H1 (cell line): ENCODE results near the gene PARD3. TPM values are rescaled to one million over a fixed set of nuclear protein-coding genes. Genes with fewer than 3 reads are reported as not detected.

Experiments
- CTCF ChIP-seq, 3 experiments: IDR thresholded peaks; 1 replicate in 2 of 3; 2 replicates in 1 of 3; pipeline versions ENCODE4 v1.5.1 to v1.6.1; 2011; ENCODE audit warnings: low read length in 3 of 3, mild to moderate bottlenecking in 3 of 3, inconsistent platforms in 2 of 3, low read depth in 1 of 3, moderate library complexity in 1 of 3; ENCODE audit not compliant: insufficient read depth in 1 of 3; ENCODE audit errors: control extremely low read depth in 1 of 3
- RAD21 ChIP-seq, 2 experiments: IDR thresholded peaks in 1 of 2; conservative IDR thresholded peaks in 1 of 2; 2 replicates each; pipeline ENCODE4 v1.6.1; 2011; ENCODE audit warnings: low read depth in 2 of 2, low read length in 2 of 2, improper control_type of control experiment in 1 of 2, inconsistent platforms in 1 of 2, mild to moderate bottlenecking in 1 of 2, moderate library complexity in 1 of 2
- SRF ChIP-seq: IDR thresholded peaks from 2 replicates; pipeline ENCODE4 v1.6.1; 2011; ENCODE audit warnings: mild to moderate bottlenecking, low read depth, low read length, moderate library complexity
- TBP ChIP-seq: IDR thresholded peaks from 2 replicates; pipeline ENCODE4 v1.6.1; 2011; ENCODE audit warnings: low read depth, low read length, improper control_type of control experiment
- YY1 ChIP-seq: IDR thresholded peaks from 2 replicates; pipeline ENCODE4 v1.6.1; 2011; ENCODE audit warnings: low read depth, mild to moderate bottlenecking, low read length
- polyA plus RNA-seq, 7 experiments: library from polyadenylated mRNA; depleted of rRNA in 3 of 7; stranded (reverse) in 5 of 7; unstranded in 2 of 7; fragments of >200 nt in 5 of 7; fragments of 200-250 nt in 2 of 7; gene quantifications; 1 replicate in 5 of 7; 2 replicates in 1 of 7; 4 replicates in 1 of 7; pipeline versions ENCODE4 v1.2.1 to v1.2.3, GENCODE V29; 2011 to 2013; ENCODE audit warnings: missing spikeins in 2 of 7, mixed read lengths in 2 of 7
- total RNA-seq: library from RNA; stranded (reverse); fragmentation: NEBNext Ultra II Directional; extraction: Animal tissue kit (Norgen Biotek cat#: 25700); gene quantifications from 2 replicates; pipeline ENCODE4 v1.2.1, GENCODE V29; 2021

The PARD3 gene
- total and polyA plus RNA-seq, 2 of the 8 experiments (the other 6 are each of a cell fraction or from before 2014, with no cell fraction given), result 19.7 to 49.1 TPM

GRCh38 chr10:34206078-34206934 lies 608.8 kb downstream of the PARD3 start (continued):
- TF ChIP-seq CTCF (IDR thresholded peaks at IDR 0.05; ENCODE audit: control extremely low read depth in 1 of 3, insufficient read depth in 1 of 3, low read depth in 1 of 3, low read length in 3 of 3) (peak in 2 of 3 experiments; percentile 15 to 29; a peak in 2 of 4 replicates), SRF (no peak), YY1 (no peak), RAD21 (IDR thresholded peaks at IDR 0.05 in 1 of 2, conservative IDR thresholded peaks at IDR 0.05 in 1 of 2; ENCODE audit: low read depth in 2 of 2, low read length in 2 of 2) (peak; percentile 27 to 37; a peak in 2 of 4 replicates), TBP (no peak)
- TF ChIP-seq, all 59 proteins: peak for 2
